Activated gamma-delta T cell treated with anti-CD3 and anti-CD28 coated beads, Interleukin-2, amount 50 U/mL, for 16 hours (primary cell): ENCODE data around the gene TUBA4B.

Source experiments
- DNase-seq: peaks from one replicate; pipeline ENCODE4 v3.0.0-alpha.2; 2020; ENCODE audit warnings: low read depth

The TUBA4B gene

DNA sequence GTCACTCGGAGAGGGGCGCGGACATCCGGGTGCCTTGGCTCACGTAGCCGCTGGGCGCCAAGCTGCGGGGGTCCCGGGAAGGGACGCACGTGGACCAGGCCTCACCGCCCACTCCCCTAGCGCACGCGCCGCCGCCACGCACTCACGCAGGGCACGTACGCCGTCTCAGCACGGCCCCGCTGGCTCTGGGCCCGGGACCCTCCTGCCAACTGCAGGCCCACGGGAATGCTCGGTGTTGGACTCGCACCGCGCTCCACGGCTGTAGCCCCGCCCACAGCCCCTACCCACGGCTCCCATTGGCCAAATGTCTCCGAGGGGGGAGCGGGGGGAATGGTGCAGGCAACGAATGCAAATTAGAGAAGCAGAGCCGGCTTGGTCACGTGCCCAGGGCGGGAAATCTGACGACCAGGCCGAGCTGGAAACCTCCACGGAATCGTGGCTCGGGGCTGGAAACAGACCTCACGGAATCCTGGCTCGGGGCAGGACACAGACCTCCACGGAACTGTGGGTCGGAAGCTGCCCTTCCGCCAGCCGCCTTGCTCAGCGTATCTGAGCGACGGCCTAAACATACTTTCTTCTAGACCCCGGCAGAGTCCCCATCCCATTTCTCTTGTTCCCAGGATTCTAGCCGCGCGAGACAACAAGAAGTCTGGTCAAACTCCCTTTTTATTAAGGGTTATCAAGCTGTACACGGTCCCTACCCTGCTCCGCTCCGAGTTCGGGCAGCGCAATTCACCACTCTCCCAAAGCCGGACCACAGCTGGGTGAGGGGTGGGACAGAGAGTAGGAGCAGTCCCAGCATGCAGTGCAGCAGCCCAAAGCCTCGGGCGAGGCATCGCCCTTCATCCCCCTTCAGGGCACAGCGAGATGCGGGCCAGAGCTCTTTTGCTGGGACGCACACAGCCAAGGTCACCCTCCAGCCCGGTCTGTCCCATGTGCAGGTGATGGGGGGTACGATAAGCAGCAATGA, 34.0 kb upstream of the TUBA4B start, which contains the start of gene ABCB6:
Gene ABCB6, minus strand, starts transcription at position 227 of the 970 bp plus-strand sequence. CDS start 285 bp downstream, outside the sequence.
- peak; percentile 72 for DNase-seq

DNA sequence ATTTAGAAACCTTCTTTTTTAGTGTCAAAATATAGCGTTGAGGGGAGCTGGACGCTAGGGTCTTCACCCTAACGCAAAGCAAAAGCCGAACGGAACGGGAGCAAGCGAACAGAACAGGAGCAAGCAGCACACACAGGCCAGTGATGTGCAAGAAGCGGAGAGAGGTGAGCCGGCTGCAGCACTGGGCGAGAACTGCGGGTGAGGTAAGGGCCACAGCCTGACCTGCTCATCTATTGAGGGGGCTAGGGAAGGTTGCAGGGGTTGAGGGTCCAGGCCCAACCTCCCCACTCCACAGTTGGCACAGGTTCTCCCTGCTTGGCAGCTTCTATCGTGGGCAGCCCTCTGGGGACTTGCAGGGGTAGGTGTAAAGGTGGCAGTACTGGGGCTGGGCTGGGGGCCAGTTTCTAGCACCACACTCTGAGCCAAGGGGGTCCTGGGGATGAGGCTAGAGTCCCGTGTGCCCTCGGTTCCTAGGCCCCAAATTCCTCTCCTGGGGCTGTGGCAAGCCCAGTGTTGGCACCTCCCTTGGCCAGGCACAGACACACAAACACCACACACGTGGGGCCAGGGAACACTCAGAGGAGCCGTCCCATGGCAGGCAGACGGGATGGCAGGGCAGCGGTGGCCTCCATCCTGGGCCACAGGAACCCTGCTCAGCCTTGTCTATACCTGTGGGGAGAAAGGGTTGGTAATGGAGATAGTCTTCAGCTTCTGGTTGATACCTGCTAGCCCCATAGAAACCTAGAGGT, 33.1 kb upstream of the TUBA4B start:
- DNase-seq = no peak

DNA sequence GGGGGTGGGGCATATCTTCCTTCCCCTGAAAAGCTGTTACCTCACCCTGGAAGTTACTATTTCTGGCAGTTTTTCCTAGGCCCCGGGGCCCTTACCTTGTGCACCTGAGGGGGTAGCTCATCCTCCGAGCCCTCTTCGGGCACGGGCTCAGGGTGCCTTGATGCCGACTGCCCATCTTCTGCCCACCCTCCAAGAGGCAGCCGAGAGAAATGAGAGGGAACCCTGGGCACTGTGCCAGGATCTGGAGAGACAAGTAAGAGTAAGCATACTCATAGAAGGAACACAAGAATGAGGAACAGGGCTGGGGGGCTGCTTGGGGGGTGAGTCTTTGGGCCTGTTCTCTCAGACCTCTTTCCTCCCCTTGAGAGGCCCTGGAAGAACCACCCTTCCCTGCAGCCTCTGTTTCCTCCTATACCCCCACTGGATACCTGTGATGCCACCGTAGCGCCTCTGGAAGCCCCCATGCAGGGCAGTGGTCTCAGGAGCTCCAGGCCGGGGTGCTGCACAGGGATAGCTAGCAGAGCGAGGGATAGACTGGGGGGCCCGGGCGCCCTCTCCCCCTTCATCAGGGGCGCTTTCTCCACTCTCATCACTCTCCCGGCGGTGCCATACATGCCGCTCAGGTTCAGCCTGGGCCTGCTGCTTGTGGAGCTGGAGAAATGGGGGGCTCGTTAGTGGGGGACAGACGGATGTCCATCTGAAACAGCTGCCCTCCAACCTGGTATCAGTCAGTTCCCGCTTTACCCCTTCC, 32.2 kb upstream of the TUBA4B start:
- DNase-seq = no peak

DNA sequence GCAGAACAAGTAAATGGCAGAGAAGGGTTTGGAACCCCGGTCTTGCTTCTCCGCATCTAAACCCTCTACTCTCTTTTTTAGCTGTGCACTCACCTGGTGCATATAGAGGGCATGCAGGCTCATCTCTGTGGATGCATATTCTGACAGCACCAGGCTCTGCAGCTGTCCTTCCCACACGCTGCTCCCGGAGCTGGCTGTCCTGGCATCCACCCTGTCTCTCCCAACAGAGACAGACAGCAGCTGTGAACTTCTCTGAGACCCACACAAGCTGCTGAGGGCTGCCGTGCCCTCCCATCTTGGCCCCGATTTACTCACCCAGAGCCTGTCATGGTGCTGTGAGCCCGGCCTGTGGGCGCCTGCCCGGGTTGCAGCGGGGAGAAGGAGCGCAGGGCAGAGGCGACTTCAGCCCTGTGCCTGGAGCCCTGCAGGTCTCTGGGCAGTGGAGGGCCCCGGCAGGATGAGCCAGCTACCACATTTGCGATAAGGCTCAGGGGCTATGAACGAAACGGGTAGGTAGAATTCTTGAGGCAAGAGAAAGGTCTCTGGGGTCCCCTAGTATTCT, 31.0 kb upstream of the TUBA4B start:
- no peak for DNase-seq

DNA sequence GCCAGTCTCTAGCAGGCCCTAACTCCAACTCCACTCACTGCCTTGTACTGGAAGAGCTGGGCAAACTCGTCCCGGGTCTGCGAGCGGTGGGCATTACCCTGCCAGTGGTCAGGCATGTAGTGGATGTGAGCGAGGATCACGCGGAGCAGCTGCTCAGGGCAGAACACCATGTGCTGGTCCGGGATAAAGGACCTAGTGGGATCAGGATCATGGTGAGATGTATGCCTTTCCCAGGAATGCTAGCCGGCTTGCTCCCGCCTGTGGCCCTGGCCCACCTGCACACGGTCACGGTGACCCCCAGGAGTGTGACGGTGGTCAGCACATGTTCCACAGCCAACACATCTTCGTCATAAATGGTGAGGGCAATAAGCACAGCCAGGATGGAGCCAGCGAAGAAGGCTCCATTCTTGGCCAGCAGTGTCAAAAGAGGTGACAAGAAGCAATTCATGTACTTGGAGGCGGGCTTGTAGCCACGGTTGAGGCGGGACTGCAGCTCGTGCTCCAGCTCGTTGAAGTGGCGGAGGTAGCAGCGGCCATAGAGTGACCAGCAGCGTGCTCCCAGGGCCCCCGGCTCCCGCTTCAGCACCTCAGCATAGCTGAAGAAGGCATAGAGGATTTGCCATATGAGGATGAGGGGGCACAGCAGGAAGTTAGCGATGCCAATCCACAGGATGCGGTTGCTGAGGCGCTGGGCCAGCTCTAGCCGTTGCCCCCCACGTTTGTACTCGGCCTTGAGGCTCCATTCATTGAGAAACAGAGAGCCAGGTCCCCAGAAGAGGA, 29.0 kb upstream of the TUBA4B start:
- no peak for DNase-seq

DNA sequence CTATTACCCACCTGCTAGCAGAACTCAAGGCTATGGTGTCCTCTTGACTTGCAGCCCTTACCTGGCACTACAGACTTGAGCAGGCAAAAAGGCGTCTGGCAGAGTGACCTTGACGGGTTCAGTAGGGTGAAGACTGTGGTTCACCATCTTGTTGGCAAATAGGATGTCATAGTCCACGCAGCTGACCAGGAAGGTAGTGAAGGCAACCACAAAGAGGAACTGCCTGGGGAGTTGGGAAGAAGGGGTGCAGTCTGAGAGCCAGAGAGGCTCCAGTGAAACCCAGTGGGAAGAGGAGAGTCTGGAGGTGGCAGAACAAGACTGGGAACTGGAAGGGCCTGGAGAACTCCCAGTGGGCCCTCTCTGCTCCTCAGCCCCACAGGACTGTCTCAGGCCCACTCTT, 27.7 kb upstream of the TUBA4B start:
- no peak for DNase-seq

DNA sequence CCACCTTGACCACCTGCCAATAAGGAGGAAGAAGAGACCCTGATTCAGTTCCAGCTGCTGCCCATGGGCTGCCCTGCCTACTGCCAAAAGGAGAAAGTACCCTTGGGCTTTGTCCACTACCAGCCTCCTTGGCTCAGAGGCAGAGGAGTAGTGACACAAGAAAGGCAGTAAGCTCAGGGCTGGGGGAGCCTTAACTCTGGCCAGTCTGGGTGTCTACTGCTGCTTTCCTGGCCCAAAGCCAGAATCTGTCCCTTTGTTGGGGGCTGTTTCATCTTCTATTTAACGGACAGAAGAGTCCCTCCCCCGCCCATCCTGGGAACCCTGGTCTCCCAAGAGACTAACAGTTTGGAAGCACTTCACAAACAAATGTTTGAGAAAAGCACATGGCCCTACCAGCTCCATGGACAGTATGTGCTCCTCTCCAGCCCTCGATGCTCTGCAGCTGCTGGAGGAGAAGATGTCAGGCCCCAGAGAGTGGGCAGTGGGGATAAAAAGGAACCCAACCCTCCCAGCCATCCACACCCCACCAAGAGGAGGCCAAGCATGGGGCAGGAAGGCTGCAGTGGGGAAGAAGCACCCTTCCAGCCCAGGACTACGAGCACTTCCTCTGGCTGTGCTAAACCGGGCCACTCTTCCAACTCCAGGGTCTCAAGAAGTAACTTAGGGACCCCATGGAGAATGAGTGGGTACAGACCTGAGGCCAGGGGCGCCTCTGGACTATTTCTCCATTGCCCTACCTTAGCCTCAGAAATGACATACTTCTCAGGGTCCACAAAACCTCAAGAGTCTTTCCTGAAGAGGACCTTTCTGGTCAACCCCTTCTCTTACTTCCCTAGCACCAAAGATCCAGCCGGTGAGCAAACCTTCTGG, 24.8 kb upstream of the TUBA4B start:
- no peak for DNase-seq

DNA sequence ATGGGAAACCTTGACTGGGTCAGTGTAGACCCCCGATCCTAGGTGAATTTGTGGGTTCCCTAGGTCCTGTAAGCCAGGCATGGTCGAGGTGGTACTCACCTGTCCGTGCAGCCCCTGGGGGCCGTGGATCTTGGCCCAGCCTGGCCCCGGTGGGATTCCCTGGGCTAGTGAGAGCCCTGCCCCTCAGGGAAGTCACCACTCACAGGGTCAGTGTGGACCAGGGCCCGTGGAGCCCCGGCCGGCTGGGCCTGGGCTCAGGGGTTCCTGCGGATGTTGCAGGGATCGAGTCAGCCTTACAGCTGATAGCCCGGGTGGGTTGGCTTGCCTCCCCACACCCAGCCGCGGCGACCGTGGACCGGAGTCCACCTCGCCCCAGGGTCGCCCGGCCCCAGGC, 24.1 kb upstream of the TUBA4B start:
- DNase-seq = no peak

DNA sequence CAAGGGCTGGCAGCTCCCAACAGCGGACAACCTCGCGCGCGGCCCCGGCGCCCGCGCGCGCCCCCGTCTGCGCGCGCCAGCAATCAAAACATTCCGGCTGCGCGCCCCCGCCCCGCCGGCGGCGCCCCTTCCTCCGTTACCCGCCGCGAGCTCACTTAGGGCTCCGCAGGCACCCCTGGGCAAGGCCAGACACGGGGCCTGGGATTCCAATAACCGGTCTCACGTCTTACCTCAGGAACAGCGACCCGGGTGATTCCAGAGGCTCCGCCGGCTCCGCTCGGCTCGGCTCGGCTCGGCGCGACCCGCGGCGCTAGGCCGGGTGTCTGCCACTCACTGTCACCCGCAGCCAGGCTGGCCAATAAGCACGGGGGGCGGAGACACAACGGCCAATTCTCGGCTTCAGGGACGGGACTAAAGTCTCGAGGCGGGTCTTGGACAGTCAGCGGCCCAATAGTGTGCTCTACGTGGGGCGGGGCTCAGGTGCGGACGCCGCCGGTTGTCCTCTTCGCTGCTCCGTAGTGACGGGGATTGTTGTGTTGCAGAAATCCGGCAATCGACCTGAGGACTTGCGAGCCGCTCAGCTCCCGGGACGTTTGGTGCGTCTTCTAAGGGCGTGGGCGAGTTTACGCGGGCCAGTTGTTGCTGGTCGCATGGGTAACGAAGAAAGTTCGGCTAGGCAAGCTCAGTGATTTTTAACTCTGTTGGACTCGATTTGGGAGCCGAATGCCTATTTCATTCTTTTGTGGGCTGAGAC, 23.6 kb upstream of the TUBA4B start, which contains the start of the genes ANKZF1 and ATG9A:
Gene ANKZF1, plus strand, starts transcription at position 502 of the 754 bp plus-strand sequence. CDS start 452 bp downstream, outside the sequence.
Gene ATG9A, minus strand, starts transcription at position 332 of the 754 bp plus-strand sequence. CDS start 1,612 bp downstream, outside the sequence.
- peak; percentile 96 for DNase-seq

DNA sequence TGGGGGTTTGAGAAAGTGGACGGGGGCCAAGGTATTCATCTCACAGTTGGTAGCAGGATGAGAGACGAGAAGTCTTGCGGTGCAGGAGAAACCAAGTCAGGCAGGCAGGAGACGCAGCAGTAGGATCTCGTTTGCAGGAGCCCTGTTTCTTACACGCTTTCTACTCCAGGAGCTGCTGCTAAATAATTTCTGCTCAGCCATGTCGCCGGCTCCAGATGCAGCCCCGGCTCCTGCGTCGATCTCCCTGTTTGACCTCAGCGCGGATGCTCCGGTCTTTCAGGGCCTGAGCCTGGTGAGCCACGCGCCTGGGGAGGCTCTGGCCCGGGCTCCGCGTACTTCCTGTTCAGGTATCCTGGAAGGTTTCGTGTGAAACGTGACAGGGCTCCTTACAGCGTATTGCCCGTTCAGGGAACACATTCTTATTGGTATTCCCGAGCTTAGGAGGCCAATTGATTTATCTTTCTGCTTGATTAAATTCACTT, 22.9 kb upstream of the TUBA4B start:
- no peak for DNase-seq

DNA sequence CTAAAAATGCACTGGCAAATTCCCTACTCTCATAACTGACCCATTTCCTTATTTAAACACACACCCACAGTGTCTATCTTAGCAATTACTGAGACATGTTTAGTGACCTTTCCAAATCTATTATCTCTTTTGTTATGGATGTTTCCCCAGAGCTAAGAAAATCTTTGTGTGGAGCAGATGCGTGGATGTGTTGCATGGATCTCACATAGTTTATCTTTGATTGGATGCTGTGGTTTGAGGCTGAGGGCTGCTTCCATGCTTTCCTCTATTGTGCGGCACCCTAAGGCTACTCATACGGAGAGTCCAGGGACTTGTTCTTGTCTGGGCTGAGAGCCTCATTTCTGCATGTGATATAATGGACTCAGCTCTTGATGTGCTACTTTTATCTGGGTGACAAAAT, 18.7 kb upstream of the TUBA4B start:
- DNase-seq = no peak

DNA sequence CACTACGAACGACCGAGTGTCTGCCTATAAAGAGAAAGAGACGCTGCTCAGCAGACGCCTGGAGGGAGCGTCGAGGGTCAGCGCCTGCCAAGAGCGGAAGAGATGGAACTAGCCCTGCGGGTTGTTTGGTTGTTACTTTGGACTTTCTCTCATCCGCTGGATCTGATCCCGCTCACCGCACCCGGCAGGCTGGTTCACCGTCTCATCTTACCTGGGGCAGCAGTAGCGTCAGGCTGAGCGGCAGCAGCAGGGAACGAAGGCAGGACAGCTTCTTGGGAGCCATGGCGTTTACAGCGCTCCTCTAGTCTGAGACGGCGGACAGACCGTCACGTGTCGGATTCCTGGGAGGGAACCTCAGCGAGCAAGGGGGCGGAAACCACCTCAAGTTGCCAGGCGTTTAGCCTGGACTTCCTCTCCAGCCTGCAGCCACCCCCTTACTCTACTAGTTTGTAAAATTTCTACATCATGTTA, 9.7 kb upstream of the TUBA4B start:
- DNase-seq = no peak

DNA sequence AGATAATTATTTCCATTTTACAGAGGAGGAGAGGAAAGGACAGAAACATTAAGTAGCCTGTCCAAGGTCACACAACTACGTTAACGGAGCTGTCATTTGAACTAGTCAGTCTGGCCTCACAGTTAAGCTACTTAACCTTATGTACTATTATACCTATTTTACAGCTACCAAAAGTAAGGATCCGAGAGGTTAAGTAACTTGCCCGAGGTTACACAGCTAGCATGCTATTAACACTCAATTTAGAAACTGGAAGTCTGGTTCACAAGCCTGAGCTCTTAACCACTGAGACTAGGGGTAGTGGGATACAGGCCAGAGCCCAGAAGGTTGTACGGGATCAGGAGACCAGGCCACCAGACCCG, 8.3 kb upstream of the TUBA4B start:
- no peak for DNase-seq

DNA sequence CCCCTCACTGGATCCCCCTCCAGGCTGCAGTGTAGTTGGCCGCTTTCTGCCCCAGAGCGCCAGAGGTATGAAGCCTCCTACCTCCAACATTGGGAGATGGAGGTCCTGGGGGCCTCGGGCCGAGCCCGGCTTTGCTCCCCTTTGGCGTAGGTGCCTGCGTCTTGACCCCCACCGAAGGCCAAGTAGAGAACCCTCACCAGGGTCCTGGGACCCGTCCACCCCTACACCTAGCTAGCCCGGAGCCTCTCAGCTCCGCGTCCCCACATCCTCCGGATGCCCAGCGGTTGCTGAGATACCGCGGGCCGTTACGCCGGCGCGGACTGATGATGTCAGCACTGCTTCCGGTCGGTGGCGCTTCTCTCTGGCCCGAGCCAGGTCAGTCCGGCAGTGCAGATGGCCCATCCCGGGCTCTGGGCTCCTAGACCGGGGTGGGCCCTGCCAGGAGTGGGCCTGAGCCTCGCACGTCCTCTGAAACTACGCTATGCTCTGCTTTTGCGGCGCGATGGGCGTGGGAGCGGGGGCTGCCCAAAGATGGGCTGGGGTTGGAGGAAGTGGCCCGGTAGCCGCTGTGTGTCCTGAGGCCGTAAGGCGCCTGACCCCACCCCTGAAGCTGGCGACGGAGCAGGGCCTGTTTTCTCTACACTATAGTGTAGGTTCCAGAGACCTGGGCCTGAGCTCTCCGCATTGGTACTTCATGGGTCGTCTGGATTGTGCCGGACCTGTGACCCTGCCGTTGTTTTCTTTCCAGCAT, 7.7 kb upstream of the TUBA4B start, which contains the start of the genes GLB1L and STK16:
Gene GLB1L, minus strand, starts transcription at position 297 of the 751 bp plus-strand sequence. CDS start 1,871 bp downstream, outside the sequence.
Gene STK16, plus strand, starts transcription at position 332 of the 751 bp plus-strand sequence. CDS start 521 bp downstream, outside the sequence.
- DNase-seq = peak; percentile 86

DNA sequence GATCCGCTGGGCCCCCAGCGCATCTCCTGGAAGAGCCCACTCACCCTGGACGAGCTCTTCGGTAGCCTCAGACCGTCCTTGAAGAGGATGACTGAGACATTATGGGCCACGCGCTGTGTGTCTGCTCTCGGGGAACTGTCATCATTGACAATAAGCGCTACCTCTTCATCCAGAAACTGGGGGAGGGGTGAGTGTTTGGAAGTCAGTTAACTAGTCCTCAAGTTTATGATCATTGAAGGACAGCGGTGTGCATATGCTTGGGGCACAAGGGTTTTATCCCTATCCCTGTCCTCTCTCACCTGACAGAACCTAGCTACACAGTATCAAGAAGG, 7.2 kb upstream of the TUBA4B start:
- no peak for DNase-seq

DNA sequence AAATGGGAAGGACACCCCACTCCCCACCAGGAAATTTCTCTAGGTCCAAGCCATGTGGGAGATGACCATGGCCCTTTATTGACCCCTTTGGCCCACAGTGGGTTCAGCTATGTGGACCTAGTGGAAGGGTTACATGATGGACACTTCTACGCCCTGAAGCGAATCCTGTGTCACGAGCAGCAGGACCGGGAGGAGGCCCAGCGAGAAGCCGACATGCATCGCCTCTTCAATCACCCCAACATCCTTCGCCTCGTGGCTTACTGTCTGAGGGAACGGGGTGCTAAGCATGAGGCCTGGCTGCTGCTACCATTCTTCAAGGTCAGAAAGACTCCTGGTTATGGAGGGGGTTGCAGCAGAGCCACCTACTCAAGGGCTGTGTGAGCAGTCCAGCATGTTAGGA, 6.5 kb upstream of the TUBA4B start:
- DNase-seq = no peak

DNA sequence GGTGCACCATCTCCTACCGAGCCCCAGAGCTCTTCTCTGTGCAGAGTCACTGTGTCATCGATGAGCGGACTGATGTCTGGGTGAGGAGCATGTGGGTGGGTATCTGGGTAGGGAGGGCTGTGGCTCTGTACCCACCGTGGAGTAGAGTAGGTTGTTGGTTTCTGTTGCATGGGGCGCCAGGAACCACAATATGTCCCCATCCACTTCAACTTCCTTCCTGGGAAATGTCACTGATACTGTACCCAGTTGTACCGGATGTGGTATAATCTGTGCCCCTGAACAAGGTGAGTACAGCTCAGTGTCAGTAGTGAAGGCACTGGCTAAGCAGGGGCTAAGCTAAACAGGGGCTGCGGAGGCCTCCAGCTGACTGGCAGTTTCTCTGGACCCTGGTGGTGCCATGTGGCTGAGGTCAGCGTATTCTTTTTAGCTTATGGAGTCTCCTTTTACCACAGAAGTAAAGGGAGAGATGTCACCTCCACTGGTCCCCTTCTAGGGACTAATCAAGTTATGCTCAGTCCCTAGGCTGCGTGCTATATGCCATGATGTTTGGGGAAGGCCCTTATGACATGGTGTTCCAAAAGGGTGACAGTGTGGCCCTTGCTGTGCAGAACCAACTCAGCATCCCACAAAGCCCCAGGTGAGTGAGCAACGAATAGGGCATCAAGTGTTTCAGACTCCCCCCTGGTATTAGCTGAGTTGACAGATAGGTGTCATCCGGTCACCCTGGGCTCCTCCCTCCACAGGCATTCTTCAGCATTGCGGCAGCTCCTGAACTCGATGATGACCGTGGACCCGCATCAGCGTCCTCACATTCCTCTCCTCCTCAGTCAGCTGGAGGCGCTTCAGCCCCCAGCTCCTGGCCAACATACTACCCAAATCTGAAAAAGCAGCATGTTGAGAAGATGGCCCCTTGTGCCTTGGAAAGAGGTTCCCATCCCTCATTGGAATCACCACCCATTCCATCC, 5.1 kb upstream of the TUBA4B start:
- DNase-seq = peak; percentile 61
